Measurements from ENCODE around the gene ZKSCAN5.

GRCh38 chr7:99493823-99494222, 10.6 kb upstream of the ZKSCAN5 start:
- no peak for TF ChIP-seq MXD4 (CRISPR knock-in tag; IDR thresholded peaks at IDR 0.05; ENCODE audit: borderline replicate concordance)
- TF ChIP-seq, protein P1, sequence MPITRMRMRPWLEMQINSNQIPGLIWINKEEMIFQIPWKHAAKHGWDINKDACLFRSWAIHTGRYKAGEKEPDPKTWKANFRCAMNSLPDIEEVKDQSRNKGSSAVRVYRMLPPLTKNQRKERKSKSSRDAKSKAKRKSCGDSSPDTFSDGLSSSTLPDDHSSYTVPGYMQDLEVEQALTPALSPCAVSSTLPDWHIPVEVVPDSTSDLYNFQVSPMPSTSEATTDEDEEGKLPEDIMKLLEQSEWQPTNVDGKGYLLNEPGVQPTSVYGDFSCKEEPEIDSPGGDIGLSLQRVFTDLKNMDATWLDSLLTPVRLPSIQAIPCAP (CRISPR knock-in tag; IDR thresholded peaks at IDR 0.05): no peak
- TF ChIP-seq, protein P2, sequence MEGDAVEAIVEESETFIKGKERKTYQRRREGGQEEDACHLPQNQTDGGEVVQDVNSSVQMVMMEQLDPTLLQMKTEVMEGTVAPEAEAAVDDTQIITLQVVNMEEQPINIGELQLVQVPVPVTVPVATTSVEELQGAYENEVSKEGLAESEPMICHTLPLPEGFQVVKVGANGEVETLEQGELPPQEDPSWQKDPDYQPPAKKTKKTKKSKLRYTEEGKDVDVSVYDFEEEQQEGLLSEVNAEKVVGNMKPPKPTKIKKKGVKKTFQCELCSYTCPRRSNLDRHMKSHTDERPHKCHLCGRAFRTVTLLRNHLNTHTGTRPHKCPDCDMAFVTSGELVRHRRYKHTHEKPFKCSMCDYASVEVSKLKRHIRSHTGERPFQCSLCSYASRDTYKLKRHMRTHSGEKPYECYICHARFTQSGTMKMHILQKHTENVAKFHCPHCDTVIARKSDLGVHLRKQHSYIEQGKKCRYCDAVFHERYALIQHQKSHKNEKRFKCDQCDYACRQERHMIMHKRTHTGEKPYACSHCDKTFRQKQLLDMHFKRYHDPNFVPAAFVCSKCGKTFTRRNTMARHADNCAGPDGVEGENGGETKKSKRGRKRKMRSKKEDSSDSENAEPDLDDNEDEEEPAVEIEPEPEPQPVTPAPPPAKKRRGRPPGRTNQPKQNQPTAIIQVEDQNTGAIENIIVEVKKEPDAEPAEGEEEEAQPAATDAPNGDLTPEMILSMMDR (IDR thresholded peaks at IDR 0.05): no peak
- TF ChIP-seq ZNF121 (CRISPR knock-in tag; IDR thresholded peaks at IDR 0.05): no peak
- no peak for TF ChIP-seq CREB1 (CRISPR knock-in tag; IDR thresholded peaks at IDR 0.05)
- TF ChIP-seq, protein P3, sequence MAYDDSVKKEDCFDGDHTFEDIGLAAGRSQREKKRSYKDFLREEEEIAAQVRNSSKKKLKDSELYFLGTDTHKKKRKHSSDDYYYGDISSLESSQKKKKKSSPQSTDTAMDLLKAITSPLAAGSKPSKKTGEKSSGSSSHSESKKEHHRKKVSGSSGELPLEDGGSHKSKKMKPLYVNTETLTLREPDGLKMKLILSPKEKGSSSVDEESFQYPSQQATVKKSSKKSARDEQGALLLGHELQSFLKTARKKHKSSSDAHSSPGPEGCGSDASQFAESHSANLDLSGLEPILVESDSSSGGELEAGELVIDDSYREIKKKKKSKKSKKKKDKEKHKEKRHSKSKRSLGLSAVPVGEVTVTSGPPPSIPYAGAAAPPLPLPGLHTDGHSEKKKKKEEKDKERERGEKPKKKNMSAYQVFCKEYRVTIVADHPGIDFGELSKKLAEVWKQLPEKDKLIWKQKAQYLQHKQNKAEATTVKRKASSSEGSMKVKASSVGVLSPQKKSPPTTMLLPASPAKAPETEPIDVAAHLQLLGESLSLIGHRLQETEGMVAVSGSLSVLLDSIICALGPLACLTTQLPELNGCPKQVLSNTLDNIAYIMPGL (CRISPR knock-in tag; IDR thresholded peaks at IDR 0.05): no peak
- TF ChIP-seq, protein P4, sequence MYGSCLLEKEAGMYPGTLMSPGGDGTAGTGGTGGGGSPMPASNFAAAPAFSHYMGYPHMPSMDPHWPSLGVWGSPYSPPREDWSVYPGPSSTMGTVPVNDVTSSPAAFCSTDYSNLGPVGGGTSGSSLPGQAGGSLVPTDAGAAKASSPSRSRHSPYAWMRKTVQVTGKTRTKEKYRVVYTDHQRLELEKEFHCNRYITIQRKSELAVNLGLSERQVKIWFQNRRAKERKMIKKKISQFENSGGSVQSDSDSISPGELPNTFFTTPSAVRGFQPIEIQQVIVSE (CRISPR knock-in tag; IDR thresholded peaks at IDR 0.05; ENCODE audit: borderline replicate concordance): no peak
- TF ChIP-seq ZNF512 (CRISPR knock-in tag; IDR thresholded peaks at IDR 0.05; ENCODE audit: borderline replicate concordance): no peak
- TF ChIP-seq ATF1 (CRISPR knock-in tag; IDR thresholded peaks at IDR 0.05): no peak
- TF ChIP-seq ZNF138 (CRISPR knock-in tag; conservative IDR thresholded peaks at IDR 0.05): no peak
